ENCODE results near the gene HAUS3.

DNA sequence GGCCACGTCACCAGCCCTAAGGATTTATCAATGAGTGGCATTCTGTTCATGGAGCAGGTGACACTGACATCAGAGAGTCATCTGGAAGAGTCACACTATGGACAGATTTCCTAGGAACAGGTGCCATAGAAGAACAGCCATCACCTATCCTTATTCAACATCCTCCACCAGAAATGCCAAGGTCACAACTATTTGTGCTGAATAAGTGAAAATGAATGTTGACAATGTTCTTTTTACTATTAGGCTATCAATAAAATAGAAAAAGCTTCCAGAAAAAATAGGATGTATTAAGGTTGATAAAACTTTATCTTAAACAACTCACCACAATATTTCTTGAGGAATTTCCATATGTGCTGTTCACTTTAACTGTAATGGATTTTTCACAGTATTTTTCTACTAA, 62.9 kb downstream of the HAUS3 start:
- TF ChIP-seq, protein P1, sequence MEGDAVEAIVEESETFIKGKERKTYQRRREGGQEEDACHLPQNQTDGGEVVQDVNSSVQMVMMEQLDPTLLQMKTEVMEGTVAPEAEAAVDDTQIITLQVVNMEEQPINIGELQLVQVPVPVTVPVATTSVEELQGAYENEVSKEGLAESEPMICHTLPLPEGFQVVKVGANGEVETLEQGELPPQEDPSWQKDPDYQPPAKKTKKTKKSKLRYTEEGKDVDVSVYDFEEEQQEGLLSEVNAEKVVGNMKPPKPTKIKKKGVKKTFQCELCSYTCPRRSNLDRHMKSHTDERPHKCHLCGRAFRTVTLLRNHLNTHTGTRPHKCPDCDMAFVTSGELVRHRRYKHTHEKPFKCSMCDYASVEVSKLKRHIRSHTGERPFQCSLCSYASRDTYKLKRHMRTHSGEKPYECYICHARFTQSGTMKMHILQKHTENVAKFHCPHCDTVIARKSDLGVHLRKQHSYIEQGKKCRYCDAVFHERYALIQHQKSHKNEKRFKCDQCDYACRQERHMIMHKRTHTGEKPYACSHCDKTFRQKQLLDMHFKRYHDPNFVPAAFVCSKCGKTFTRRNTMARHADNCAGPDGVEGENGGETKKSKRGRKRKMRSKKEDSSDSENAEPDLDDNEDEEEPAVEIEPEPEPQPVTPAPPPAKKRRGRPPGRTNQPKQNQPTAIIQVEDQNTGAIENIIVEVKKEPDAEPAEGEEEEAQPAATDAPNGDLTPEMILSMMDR (IDR thresholded peaks at IDR 0.05; ENCODE audit: poor library complexity), result no peak
- no peak for TF ChIP-seq EZH2 (IDR thresholded peaks at IDR 0.05; ENCODE audit: borderline replicate concordance)
- TF ChIP-seq EZH2phosphoT487 (IDR thresholded peaks at IDR 0.05; ENCODE audit: low read depth, severe bottlenecking, unreplicated experiment), result no peak

Measured in hepatocyte (in vitro differentiated cells).